ENCODE measurements around the gene ADCYAP1R1.

- no peak for TF ChIP-seq CTCF (IDR thresholded peaks at IDR 0.05; ENCODE audit: borderline replicate concordance, extremely low read depth, low read length, poor library complexity, severe bottlenecking)
- TF ChIP-seq EZH2 (IDR thresholded peaks at IDR 0.05; ENCODE audit: borderline replicate concordance, low read depth, low read length, severe bottlenecking) = no peak
Measured at GRCh38 chr7:31058688-31059087, 6.6 kb downstream of the ADCYAP1R1 start.
